Middle frontal gyrus (tissue), 1 donor: ENCODE results near the gene GAD1.

Experiments
- DNase-seq: peaks from one replicate; pipeline ENCODE4 v3.0.0-alpha.2; 2015; ENCODE audit warnings: low spot score; ENCODE audit errors: extremely low spot score

Gene GAD1

GRCh38 chr2:170895023-170895757, 78.5 kb downstream of the GAD1 start:
- no peak for DNase-seq

GRCh38 chr2:170896622-170897021, 79.9 kb downstream of the GAD1 start:
- DNase-seq: no peak

- DNase-seq: no peak
Observed at GRCh38 chr2:170897108-170897507, 80.4 kb downstream of the GAD1 start.

- no peak for DNase-seq
Observed at GRCh38 chr2:170905864-170906263, 89.2 kb downstream of the GAD1 start.
